Colonic mucosa (tissue), 4 donors: ENCODE data around the gene RBM42. TPM values are rescaled to one million over a fixed set of nuclear protein-coding genes. Genes with fewer than 3 reads are reported as not detected.
A peak's percentile ranks its signal among the peaks of the same experiment; 100 is the strongest.

ENCODE experiments used
- DNase-seq: peaks from one replicate; pipeline ENCODE4 v3.0.0-alpha.2; 2020
- H3K27ac ChIP-seq: fragments of 200-600 bp; one replicate; pipeline ENCODE4 v1.8.0; 2021
- H3K27me3 ChIP-seq: fragments of 200-600 bp; one replicate; pipeline ENCODE4 v1.8.0; 2021
- H3K36me3 ChIP-seq: fragments of 200-600 bp; one replicate; pipeline ENCODE4 v1.8.0; 2021
- H3K4me1 ChIP-seq: fragments of 200-600 bp; one replicate; pipeline ENCODE4 v1.8.0; 2021; ENCODE audit warnings: mild to moderate bottlenecking
- H3K4me3 ChIP-seq: fragments of 200-600 bp; one replicate; pipeline ENCODE4 v1.8.0; 2021
- H3K9ac ChIP-seq, 2 donors: one replicate each; pipeline ENCODE4 v1.7.0; 2013; ENCODE audit warnings: control low read depth in 2 of 2, low read depth in 2 of 2, low read length in 2 of 2
- H3K9me3 ChIP-seq: fragments of 200-600 bp; one replicate; pipeline ENCODE4 v1.8.0; 2021
- intact Hi-C: fragments of 100-400 bp; cut with DNase I; formaldehyde crosslinking; loops from one replicate; pipeline ENCODE4 v1.14.1; 2022
- total RNA-seq, 2 donors: library from RNA; stranded (reverse); fragmentation: NEBNext Ultra II Directional in 1 of 2; extraction: Animal tissue kit (Norgen Biotek cat#: 25700) in 1 of 2; gene quantifications; one replicate each; pipeline ENCODE4 v1.2.1, GENCODE V29; 2021
- TF ChIP-seq, protein P1 (sequence below): fragments of 200-600 bp; IDR thresholded peaks from one replicate; pipeline ENCODE4 v1.8.0; 2022; ENCODE audit warnings: antibody characterized with exemption, mild to moderate bottlenecking
- donor health status: healthy.
- donor health status: DM: no; HTN: no; CAD: no.
- donor health status: DM: no; HTN: no; CAD: no.

Gene RBM42
- total RNA-seq, 2 donors from 2014 or later = 73.5 to 117 TPM

DNA sequence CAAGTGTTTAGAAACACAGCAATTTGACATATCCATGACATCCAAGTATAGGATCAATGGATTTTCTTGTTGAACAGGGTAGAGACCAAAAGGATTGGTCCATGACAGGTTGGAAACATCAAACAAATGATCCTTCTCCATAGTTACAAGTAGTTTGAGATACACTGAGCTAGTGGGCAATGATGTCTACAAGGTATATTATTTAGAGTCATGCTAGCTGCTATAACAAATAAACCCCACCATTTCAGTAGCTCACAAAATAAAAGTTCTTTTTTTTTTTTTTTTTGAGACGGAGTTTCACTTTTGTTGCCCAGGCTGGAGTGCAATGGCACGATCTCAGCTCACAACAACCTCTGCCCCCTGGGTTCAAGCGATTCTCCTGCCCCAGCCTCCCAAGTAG lies 21.2 kb upstream of the RBM42 start:
- Histone ChIP-seq H3K27me3 (no peaks in the 10 kb centered on the region), H3K9me3 (no peaks in the 10 kb centered on the region), H3K36me3 (no peaks in the 10 kb centered on the region), H3K4me1 (no peaks in the 10 kb centered on the region), H3K27ac (no peak overlapping the region), H3K4me3 (no peak overlapping the region), H3K9ac (no peak overlapping the region)
- TF ChIP-seq, protein P1, sequence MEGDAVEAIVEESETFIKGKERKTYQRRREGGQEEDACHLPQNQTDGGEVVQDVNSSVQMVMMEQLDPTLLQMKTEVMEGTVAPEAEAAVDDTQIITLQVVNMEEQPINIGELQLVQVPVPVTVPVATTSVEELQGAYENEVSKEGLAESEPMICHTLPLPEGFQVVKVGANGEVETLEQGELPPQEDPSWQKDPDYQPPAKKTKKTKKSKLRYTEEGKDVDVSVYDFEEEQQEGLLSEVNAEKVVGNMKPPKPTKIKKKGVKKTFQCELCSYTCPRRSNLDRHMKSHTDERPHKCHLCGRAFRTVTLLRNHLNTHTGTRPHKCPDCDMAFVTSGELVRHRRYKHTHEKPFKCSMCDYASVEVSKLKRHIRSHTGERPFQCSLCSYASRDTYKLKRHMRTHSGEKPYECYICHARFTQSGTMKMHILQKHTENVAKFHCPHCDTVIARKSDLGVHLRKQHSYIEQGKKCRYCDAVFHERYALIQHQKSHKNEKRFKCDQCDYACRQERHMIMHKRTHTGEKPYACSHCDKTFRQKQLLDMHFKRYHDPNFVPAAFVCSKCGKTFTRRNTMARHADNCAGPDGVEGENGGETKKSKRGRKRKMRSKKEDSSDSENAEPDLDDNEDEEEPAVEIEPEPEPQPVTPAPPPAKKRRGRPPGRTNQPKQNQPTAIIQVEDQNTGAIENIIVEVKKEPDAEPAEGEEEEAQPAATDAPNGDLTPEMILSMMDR = no peak
- DNase-seq = no peak
- intact Hi-C loops = no loop called here

DNA sequence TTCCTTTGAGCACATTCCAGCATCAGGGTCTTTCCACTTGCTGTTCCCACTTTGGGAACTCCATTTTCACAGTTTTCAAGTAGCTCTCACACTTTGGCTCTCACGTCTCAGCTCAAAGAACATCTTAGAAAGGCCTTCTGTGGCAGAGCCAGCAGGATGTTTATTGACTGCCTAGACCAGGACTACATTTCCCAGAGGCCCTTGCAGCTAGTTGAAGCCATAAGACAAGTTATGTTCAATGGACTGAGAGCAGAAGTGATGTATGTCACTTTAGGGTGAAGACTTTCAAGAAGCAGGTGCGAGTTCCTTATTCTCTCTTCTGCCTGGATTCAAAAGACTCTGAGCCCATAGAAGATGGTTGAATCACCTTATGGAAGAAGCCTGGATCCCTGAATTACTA lies 20.6 kb upstream of the RBM42 start:
- DNase-seq = no peak
- Histone ChIP-seq H3K4me1 (peaks cover 3% of the 10 kb centered on the region), H3K4me3 (no peak overlapping the region), H3K36me3 (no peaks in the 10 kb centered on the region), H3K27me3 (no peaks in the 10 kb centered on the region), H3K27ac (no peak overlapping the region), H3K9ac (no peak overlapping the region), H3K9me3 (no peaks in the 10 kb centered on the region)
- TF ChIP-seq, protein P1 = no peak
- intact Hi-C loops = no loop called here

GRCh38 chr19:35609851-35610353 lies 18.9 kb upstream of the RBM42 start:
- Histone ChIP-seq H3K9me3 (no peaks in the 10 kb centered on the region), H3K27me3 (no peaks in the 10 kb centered on the region), H3K9ac (no peak overlapping the region), H3K4me1 (peaks cover 4% of the 10 kb centered on the region), H3K4me3 (no peak overlapping the region), H3K27ac (no peak overlapping the region), H3K36me3 (no peaks in the 10 kb centered on the region)
- TF ChIP-seq, protein P1 = no peak
- intact Hi-C loops = no loop called here
- DNase-seq = no peak

- Histone ChIP-seq H3K4me1 (peaks cover 4% of the 10 kb centered on the region), H3K27me3 (no peaks in the 10 kb centered on the region), H3K27ac (no peak overlapping the region), H3K9me3 (no peaks in the 10 kb centered on the region), H3K4me3 (peak overlapping the region; percentile 72), H3K9ac (peak overlapping the region in 1 of 2 donors; percentile 92), H3K36me3 (no peaks in the 10 kb centered on the region)
- intact Hi-C loops = no loop called here
- DNase-seq = no peak
- TF ChIP-seq, protein P1 = no peak
Observed at GRCh38 chr19:35612224-35612558, 16.6 kb upstream of the RBM42 start.

- intact Hi-C loops = no loop called here
Observed at GRCh38 chr19:35612559-35613321, 16.1 kb upstream of the RBM42 start, which contains the start of gene HAUS5. HAUS5 (plus strand) TSS chr19:35612735; CDS start chr19:35612795, 60 bp downstream.

More at GRCh38 chr19:35612559-35613321, 16.1 kb upstream of the RBM42 start, which contains the start of gene HAUS5:
- H3K4me3 ChIP-seq = peak within 1 kb of the TSS; percentile 72
- H3K27ac ChIP-seq = peak within 1 kb of the TSS; percentile 40
- peak; percentile 95 for DNase-seq
- no peaks in the 10 kb centered on the region for H3K9me3 ChIP-seq
- H3K27me3 ChIP-seq = no peaks in the 10 kb centered on the region
- peak within 1 kb of the TSS; percentile 82 to 92 for H3K9ac ChIP-seq
- TF ChIP-seq, protein P1 = no peak
- peaks cover 4% of the 10 kb centered on the region for H3K4me1 ChIP-seq
- H3K36me3 ChIP-seq = no peaks in the 10 kb centered on the region
